Measurements from ENCODE around the gene MEIKIN. TPM values are rescaled to one million over a fixed set of nuclear protein-coding genes. Genes with fewer than 3 reads are reported as not detected.

MEIKIN gene
- total RNA-seq, 3 donors from 2014 or later (not counting 1 experiment from before 2014, with no cell fraction given) = 1.1 TPM; not detected in 2

DNA sequence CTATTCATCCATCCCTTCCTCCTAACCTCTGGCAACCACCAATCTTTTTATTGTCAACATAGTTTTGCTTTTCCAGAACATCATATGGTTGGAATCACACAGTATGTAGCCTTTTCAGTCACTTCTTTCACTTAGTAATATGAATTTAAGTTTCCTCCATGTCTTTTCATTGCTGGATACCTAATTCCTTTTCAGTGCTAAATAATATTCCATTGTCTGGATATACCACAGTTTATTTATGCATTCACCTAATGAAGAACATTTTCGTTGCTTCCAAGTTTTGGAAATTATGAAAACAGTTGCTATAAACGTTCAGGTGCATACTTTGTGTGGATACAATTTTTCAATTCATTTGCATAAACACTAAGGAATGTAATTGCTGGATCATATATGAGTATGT lies 77.9 kb downstream of the MEIKIN start:
- Mint-ChIP-seq H3K27ac (no peak overlapping the region), H3K27me3 (ENCODE audit: low read depth in 2 of 2) (peaks cover 0 to 12% of the 10 kb centered on the region in 2 donors), H3K36me3 (peaks cover 36% of the 10 kb centered on the region), H3K4me1 (no peaks in the 10 kb centered on the region), H3K4me3 (no peak overlapping the region), H3K9me3 (peaks cover 6 to 16% of the 10 kb centered on the region in 2 donors)
- Histone ChIP-seq H3K27me3 (ENCODE audit: control insufficient read depth, insufficient read depth, low read length) (no peaks in the 10 kb centered on the region), H3K27ac (ENCODE audit: low read length) (no peak overlapping the region), H3K36me3 (ENCODE audit: control insufficient read depth, insufficient read depth, low read length) (no peaks in the 10 kb centered on the region), H3K4me1 (ENCODE audit: control insufficient read depth, insufficient read depth, low read length) (no peaks in the 10 kb centered on the region), H3K9me3 (ENCODE audit: control insufficient read depth, insufficient read depth, low read length) (peaks cover 14% of the 10 kb centered on the region), H3K4me3 (ENCODE audit: low read length) (no peak overlapping the region)
- TF ChIP-seq, protein P1, sequence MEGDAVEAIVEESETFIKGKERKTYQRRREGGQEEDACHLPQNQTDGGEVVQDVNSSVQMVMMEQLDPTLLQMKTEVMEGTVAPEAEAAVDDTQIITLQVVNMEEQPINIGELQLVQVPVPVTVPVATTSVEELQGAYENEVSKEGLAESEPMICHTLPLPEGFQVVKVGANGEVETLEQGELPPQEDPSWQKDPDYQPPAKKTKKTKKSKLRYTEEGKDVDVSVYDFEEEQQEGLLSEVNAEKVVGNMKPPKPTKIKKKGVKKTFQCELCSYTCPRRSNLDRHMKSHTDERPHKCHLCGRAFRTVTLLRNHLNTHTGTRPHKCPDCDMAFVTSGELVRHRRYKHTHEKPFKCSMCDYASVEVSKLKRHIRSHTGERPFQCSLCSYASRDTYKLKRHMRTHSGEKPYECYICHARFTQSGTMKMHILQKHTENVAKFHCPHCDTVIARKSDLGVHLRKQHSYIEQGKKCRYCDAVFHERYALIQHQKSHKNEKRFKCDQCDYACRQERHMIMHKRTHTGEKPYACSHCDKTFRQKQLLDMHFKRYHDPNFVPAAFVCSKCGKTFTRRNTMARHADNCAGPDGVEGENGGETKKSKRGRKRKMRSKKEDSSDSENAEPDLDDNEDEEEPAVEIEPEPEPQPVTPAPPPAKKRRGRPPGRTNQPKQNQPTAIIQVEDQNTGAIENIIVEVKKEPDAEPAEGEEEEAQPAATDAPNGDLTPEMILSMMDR (IDR thresholded peaks at IDR 0.05) = no peak
- intact Hi-C loops (cut with micrococcal nuclease) = no loop called here
- WGBS (ENCODE audit: insufficient coverage) = no CpG with 5 or more reads among the region's 2 CpGs
- ATAC-seq = no peak
- DNase-seq = no peak

GRCh38 chr5:131863700-131864099 lies 81.8 kb downstream of the MEIKIN start:
- no peak for DNase-seq
- H3K9me3 Mint-ChIP-seq = peaks cover 6 to 13% of the 10 kb centered on the region in 2 donors
- peaks cover 0 to 2% of the 10 kb centered on the region in 2 donors for H3K27me3 Mint-ChIP-seq (ENCODE audit: low read depth in 2 of 2)
- TF ChIP-seq, protein P1 (IDR thresholded peaks at IDR 0.05) = no peak
- H3K4me3 ChIP-seq (ENCODE audit: low read length) = no peak overlapping the region
- no peaks in the 10 kb centered on the region for H3K27me3 ChIP-seq (ENCODE audit: control insufficient read depth, insufficient read depth, low read length)
- no peaks in the 10 kb centered on the region for H3K4me1 Mint-ChIP-seq
- H3K4me3 Mint-ChIP-seq = no peak overlapping the region
- peaks cover 31% of the 10 kb centered on the region for H3K36me3 Mint-ChIP-seq
- intact Hi-C loops (cut with micrococcal nuclease) = no loop called here
- no peak overlapping the region for H3K27ac Mint-ChIP-seq
- no peaks in the 10 kb centered on the region for H3K4me1 ChIP-seq (ENCODE audit: control insufficient read depth, insufficient read depth, low read length)
- no peaks in the 10 kb centered on the region for H3K36me3 ChIP-seq (ENCODE audit: control insufficient read depth, insufficient read depth, low read length)
- 90% methylated on average over 4 of the region's 5 CpGs for WGBS (ENCODE audit: insufficient coverage)
- ATAC-seq = no peak
- no peak overlapping the region for H3K27ac ChIP-seq (ENCODE audit: low read length)
- H3K9me3 ChIP-seq (ENCODE audit: control insufficient read depth, insufficient read depth, low read length) = peaks cover 14% of the 10 kb centered on the region

- Mint-ChIP-seq H3K27ac (no peak overlapping the region), H3K4me1 (peaks cover 15 to 18% of the 10 kb centered on the region in 2 donors), H3K9me3 (no peaks in the 10 kb centered on the region), H3K4me3 (no peak overlapping the region), H3K27me3 (ENCODE audit: low read depth in 2 of 2) (no peaks in the 10 kb centered on the region), H3K36me3 (peaks cover 1% of the 10 kb centered on the region)
- Histone ChIP-seq H3K27me3 (ENCODE audit: control insufficient read depth, insufficient read depth, low read length) (no peaks in the 10 kb centered on the region), H3K4me3 (ENCODE audit: low read length) (no peak overlapping the region), H3K36me3 (ENCODE audit: control insufficient read depth, insufficient read depth, low read length) (no peaks in the 10 kb centered on the region), H3K27ac (ENCODE audit: low read length) (no peak overlapping the region), H3K4me1 (ENCODE audit: control insufficient read depth, insufficient read depth, low read length) (no peaks in the 10 kb centered on the region), H3K9me3 (ENCODE audit: control insufficient read depth, insufficient read depth, low read length) (no peaks in the 10 kb centered on the region)
- DNase-seq = no peak
- 97% methylated on average over 10 of the region's 10 CpGs for WGBS (ENCODE audit: insufficient coverage)
- ATAC-seq = no peak
- TF ChIP-seq, protein P1 (IDR thresholded peaks at IDR 0.05) = no peak
- intact Hi-C loops (cut with micrococcal nuclease) = no loop called here
Observed at GRCh38 chr5:131857388-131857787, 88.1 kb downstream of the MEIKIN start.

GRCh38 chr5:131855452-131855851 lies 90.0 kb downstream of the MEIKIN start:
- no peaks in the 10 kb centered on the region for H3K9me3 ChIP-seq (ENCODE audit: control insufficient read depth, insufficient read depth, low read length)
- intact Hi-C loops (cut with micrococcal nuclease) = no loop called here
- H3K27me3 Mint-ChIP-seq (ENCODE audit: low read depth in 2 of 2) = peaks cover 0 to 3% of the 10 kb centered on the region in 2 donors
- DNase-seq = no peak
- H3K27ac Mint-ChIP-seq = peak overlapping the region in 1 of 2 donors; percentile 1
- no peak overlapping the region for H3K4me3 Mint-ChIP-seq
- no peaks in the 10 kb centered on the region for H3K4me1 ChIP-seq (ENCODE audit: control insufficient read depth, insufficient read depth, low read length)
- 94% methylated on average over 3 of the region's 3 CpGs for WGBS (ENCODE audit: insufficient coverage)
- no peak overlapping the region for H3K4me3 ChIP-seq (ENCODE audit: low read length)
- H3K27ac ChIP-seq (ENCODE audit: low read length) = no peak overlapping the region
- H3K36me3 ChIP-seq (ENCODE audit: control insufficient read depth, insufficient read depth, low read length) = no peaks in the 10 kb centered on the region
- TF ChIP-seq, protein P1 (IDR thresholded peaks at IDR 0.05) = no peak
- no peaks in the 10 kb centered on the region for H3K27me3 ChIP-seq (ENCODE audit: control insufficient read depth, insufficient read depth, low read length)
- ATAC-seq = no peak
- no peaks in the 10 kb centered on the region for H3K9me3 Mint-ChIP-seq
- H3K4me1 Mint-ChIP-seq = peaks cover 15 to 18% of the 10 kb centered on the region in 2 donors
- H3K36me3 Mint-ChIP-seq = peaks cover 9% of the 10 kb centered on the region
